Activated CD4-positive, alpha-beta T cell treated with anti-CD3 and anti-CD28 coated beads for 1 hour (primary cell): ENCODE data around the gene SYTL3.
"Not testable (repeated sequence)": the region's sequence is repeated elsewhere in the genome, so short reads cannot be mapped to it uniquely, and the experiment has no call there.

ENCODE experiments used
- DNase-seq: peaks from one replicate; pipeline ENCODE4 v3.0.0-alpha.2; 2020

Gene SYTL3

GRCh38 chr6:158665332-158665731 is 15.5 kb downstream of the SYTL3 start:
- DNase-seq: no peak

DNA sequence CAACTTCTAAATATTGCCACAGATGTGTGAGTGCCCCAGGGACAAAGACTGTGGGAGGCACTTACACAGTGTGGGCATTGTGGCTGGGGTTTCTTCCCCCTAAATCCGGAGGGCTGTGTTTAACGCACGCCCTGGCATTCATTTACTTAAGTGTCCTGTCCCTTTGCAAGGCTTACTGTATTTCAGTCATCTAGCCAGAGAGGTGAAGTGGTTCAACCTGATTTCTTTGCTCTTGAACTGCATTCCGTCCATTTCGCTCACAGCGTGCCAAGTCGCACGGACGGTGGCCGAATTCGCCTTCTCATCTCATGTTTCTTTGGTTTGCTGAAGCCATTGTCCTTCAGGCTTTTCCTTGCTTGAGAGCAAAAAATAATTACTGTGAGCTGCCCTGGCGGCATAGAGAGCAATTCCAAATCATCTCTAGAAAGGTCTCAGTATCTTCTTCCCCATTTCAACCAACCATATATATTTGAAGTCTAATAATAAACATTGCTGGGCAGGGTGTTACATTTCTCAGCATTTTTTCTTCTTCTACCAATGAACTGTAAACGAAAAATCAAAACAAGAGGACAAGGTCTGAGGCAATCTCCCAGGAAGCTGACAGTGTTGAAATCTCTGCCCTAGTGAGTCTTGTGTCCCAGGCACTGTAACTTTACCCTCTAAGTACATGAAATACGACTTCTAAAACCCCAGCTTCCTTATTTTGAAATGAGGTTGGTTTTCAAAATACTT is 16.9 kb downstream of the SYTL3 start:
- no peak for DNase-seq

GRCh38 chr6:158667360-158667981 is 17.6 kb downstream of the SYTL3 start:
- DNase-seq: no peak

DNA sequence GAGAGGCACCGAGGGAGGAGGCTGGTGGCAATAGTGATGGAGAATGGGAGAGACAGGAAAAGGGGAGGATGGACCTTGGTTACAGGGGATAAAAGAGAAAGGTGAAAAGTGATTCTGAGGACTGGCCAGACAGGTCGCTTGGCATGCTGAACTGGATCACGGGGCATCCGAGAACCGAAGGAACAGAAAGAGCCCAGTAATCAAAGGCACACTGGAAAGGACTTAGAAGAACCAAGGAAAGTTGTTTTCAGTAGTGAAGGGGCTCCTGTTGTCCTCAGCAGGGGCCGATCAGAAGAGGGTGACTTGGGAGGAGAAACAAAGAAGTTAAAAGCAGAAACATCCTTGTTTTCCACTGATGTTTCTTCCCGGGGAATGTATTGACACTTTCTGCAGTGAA is 18.9 kb downstream of the SYTL3 start:
- DNase-seq: no peak

- DNase-seq: no peak
Observed at GRCh38 chr6:158669145-158670035, 19.5 kb downstream of the SYTL3 start.

- DNase-seq: not testable (repeated sequence)
Observed at GRCh38 chr6:158672119-158672518, 22.3 kb downstream of the SYTL3 start.

GRCh38 chr6:158672726-158673125 is 22.9 kb downstream of the SYTL3 start:
- DNase-seq: no peak

GRCh38 chr6:158674342-158675131 is 24.7 kb downstream of the SYTL3 start:
- no peak for DNase-seq

- not testable (repeated sequence) for DNase-seq
Observed at GRCh38 chr6:158677094-158677493, 27.2 kb downstream of the SYTL3 start.

DNA sequence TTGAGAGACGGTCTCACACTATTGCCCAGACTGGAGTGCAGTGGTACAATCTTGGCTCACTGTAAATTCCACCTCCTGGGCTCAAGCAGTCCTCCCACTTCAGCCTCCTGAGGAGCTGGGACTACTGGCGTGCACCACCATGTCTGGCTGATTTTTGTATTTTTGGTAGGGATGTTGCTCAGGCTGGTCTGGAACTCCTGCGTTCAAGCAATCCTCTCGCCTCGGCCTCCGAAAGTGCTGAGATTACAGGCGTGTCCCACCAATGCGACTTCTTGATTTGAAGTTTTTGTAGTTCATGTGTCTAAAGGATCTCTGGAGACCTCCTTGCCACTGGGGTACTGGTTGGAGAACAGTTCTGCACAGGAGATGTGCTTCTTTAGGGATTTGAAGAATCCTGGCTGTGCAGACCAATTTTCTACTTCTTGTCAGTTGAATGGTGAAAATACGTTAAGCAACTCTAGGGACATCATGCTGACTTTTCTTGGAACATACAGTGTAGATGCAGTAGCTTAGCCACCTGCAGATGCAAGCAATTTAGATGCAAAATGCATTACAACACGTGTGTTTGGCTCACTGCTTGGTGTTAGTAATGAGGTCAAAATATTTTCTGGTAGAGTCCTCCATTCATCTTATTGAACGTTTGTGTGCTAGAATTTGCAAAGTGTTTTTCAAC is 28.2 kb downstream of the SYTL3 start:
- no peak for DNase-seq

GRCh38 chr6:158680015-158680414 is 30.2 kb downstream of the SYTL3 start:
- DNase-seq: no peak

GRCh38 chr6:158680481-158680880 is 30.6 kb downstream of the SYTL3 start:
- DNase-seq: no peak

DNA sequence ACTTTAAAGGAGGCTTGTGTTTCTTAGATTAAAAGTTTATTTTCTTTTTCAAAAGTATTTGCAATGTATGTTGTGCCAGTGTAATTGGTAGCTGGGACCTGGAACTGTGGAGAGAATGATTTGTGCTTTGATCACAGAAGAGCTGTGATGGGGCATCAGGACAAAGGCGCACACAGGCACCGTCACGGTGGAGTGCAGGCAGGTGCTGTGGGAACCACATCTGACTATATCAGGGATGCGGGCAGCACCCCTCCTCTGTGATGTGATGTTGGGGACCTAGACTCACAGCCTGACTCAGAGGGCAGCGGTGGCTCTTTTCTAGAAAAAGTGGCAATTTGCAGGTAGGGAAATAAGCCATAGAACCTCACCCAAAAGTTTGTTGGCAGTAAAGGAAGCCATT is 34.5 kb downstream of the SYTL3 start:
- DNase-seq: no peak

DNA sequence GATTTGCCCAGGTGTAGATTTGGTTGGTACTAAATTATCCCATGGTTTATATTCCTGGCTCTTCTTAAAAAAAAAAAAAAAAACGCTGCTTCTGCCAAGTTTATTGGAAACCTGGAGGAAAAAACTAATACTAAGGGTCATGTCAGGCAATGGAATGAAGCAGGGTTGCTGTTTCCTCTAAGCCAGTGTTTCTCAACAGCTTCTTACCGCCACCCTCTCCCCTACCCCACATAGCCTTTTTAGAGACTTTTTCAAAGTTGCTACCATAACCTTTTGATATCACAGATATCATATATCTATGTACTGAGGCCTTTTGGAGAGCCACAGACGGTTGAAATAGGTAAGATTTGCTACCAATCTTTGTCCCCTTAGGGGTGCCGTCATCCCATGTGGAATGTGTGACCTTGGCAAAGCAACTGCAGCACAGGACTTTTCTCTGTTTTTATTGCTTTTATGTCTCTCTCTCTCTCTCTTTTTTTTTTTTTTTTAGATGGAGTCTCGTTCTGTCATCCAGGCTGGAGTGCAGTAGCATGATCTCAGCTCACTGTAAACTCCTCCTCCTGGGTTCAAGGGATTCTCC is 35.0 kb downstream of the SYTL3 start:
- no peak for DNase-seq

- DNase-seq: no peak
Observed at GRCh38 chr6:158686311-158686710, 36.5 kb downstream of the SYTL3 start.

DNA sequence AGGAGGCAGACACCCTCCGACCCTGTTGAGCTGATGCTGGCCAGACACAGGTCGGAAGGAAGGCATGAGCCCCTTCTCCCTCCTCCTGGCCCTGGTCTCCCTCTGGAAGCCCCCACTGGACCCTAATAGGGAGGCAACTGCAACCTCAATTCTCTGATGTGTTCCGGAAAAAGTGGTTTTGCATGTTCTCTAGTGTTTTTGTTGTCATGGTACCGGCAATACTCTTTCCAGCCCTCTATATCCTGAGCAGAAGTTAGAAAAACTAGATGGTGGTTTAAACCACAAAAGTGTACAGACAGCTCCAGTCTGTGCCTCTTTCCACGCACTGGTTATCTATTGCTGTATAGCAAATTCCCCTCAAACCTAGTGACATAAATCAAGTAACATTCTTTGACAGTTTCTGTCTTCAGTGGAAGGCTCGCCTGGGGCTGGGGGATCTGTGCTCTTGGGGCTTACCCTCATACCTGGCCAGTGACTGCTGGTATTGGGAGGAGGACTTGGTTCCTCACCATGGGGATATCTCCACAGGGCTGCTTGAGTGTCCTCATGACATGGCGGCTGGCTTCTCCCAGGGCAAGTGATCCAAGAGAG is 37.0 kb downstream of the SYTL3 start:
- DNase-seq: peak; percentile 23

- no peak for DNase-seq
Observed at GRCh38 chr6:158687506-158687905, 37.7 kb downstream of the SYTL3 start.

DNA sequence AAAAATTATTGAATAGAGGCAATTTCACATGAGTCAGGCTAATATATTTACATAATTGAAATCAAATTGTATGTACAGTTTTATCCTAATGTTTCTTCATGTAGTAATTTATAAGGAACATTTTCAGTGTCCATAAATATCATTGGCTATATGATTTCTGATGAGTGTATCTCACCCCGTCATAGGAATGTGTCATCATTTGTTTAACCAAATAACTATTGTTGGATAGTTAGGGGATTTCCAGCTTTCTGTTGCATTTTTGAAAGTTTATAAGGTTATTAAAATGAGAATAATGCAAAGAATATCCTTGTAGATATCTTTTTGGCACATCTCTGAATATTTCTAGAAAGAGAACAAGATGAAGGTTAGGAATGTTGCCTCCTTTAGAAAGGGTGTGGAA is 39.0 kb downstream of the SYTL3 start:
- no peak for DNase-seq

- no peak for DNase-seq
Observed at GRCh38 chr6:158694913-158695312, 45.1 kb downstream of the SYTL3 start.

DNA sequence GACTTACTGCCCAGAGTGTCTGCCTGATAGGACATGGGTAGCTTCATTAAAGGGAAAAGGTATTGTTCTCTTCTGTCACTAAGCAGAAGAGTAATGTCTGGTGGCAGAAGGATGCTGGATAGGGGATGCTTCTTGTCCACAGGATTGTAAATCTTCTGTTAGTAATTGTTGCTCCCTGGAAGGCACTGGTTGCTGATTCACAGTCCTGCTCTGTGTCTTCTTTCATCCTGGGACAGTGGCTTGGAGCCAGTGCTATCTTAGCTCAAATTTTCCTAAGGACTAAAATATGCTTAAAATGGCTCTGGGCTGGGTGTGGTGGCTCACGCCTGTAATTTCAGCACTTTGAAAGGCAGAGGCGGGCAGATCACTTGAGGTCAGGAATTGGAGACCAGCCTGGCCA is 48.0 kb downstream of the SYTL3 start:
- DNase-seq: no peak

DNA sequence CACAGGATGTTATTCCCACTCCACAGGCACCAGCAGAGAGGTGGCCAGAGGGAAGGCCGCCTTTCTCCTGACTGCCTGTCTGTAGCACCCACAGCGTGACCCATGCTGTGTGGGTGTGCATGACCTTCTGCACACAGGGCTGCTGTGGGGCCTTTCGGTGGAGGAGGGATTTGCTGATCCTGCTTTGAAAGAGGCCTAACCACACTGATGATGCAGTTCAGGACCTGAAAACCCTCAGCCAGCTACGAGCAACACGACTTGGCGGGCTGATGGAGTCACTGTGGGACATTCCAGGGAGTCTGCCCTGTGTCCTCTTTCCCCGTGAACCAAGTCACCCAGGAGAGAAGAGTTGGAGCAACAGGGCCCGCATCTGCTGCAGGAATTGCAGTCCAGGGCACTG is 49.1 kb downstream of the SYTL3 start:
- DNase-seq: no peak

DNA sequence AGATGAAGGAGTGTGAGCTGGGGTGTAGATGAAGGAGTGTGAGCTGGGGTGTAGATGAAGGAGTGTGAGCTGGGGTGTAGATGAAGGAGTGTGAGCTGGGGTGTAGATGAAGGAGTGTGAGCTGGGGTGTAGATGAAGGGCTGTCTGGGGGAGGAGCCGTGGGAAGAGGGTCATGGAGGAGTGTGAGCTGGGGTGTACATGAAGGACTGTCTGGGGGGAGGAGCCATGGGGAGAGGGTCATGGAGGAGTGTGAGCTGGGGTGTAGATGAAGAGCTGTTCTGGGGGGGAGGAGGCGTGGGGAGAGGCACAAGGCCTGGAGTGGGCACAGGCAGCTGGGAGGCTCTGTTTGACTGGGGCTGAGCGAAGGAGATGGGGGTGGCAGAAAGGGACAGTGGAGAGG is 51.4 kb downstream of the SYTL3 start:
- DNase-seq: not testable (repeated sequence)
